C4-2B (cell line): ENCODE data around the gene KRTAP5-6.

Source experiments
- H3K27ac ChIP-seq: fragments of 450-650 bp; 2 replicates; pipeline ENCODE4 v1.5.1; 2017
- ZFX ChIP-seq: fragments of 450-650 bp; IDR thresholded peaks from 2 replicates; pipeline ENCODE4 v1.6.1; 2017
- TF ChIP-seq, protein P1 (sequence below): fragments of 450-650 bp; conservative IDR thresholded peaks from 2 replicates; pipeline ENCODE4 v1.5.1; 2017; ENCODE audit warnings: mild to moderate bottlenecking

Gene KRTAP5-6

DNA sequence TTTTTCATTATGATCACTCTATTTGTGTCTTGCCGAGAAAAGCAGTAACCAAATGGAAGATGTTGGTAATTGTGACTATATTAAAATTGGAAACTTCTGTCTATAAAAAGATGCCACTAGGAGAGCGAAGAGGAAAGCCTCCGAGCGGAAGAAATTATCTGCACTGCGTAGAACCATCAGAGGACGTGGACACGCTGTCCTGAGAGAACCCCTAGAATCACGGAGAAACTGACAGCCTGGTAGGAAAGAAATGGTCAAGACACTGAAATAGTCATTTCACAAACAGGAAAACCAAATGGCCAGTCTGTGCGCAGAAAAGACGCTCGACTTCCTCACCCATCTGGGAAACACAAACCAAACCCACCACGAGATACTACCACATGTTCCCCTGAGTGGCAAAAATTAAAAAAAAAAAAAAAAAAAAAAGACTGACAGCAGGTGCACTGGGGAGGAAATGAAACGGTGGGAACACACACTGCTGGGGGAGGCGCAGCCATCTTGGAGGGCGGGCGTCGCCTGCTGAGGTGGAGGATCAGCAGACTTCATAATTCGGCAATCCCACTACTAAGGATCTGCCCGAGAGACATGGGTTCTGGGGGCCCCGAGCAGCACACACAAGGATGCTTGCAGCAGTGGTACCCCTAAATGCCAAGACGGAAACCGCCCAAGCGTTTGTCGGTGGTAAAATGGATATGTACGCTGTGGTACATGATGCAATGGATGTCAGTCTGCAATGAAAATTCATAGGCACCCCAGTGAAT lies 32.1 kb downstream of the KRTAP5-6 start:
- H3K27ac ChIP-seq = no peak overlapping the region
- no peak for TF ChIP-seq ZFX
- TF ChIP-seq, protein P1, sequence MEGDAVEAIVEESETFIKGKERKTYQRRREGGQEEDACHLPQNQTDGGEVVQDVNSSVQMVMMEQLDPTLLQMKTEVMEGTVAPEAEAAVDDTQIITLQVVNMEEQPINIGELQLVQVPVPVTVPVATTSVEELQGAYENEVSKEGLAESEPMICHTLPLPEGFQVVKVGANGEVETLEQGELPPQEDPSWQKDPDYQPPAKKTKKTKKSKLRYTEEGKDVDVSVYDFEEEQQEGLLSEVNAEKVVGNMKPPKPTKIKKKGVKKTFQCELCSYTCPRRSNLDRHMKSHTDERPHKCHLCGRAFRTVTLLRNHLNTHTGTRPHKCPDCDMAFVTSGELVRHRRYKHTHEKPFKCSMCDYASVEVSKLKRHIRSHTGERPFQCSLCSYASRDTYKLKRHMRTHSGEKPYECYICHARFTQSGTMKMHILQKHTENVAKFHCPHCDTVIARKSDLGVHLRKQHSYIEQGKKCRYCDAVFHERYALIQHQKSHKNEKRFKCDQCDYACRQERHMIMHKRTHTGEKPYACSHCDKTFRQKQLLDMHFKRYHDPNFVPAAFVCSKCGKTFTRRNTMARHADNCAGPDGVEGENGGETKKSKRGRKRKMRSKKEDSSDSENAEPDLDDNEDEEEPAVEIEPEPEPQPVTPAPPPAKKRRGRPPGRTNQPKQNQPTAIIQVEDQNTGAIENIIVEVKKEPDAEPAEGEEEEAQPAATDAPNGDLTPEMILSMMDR = no peak

DNA sequence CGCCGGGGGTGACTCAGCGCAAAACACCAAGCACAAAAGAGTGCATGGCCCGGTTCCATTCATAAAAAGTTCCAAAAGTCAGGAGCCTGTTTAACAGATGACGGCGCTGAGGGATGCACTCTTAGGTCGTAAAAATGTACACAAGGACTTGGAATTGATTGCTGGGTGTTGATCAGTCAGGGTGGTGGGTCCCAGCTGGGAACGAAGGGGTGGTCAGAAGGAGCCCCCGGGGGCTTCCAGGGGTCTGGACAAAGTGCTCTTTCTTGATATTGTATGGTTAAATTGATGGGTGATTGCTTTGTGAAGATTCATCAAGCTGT lies 32.7 kb downstream of the KRTAP5-6 start:
- H3K27ac ChIP-seq = no peak overlapping the region
- no peak for TF ChIP-seq ZFX
- TF ChIP-seq, protein P1 = no peak

DNA sequence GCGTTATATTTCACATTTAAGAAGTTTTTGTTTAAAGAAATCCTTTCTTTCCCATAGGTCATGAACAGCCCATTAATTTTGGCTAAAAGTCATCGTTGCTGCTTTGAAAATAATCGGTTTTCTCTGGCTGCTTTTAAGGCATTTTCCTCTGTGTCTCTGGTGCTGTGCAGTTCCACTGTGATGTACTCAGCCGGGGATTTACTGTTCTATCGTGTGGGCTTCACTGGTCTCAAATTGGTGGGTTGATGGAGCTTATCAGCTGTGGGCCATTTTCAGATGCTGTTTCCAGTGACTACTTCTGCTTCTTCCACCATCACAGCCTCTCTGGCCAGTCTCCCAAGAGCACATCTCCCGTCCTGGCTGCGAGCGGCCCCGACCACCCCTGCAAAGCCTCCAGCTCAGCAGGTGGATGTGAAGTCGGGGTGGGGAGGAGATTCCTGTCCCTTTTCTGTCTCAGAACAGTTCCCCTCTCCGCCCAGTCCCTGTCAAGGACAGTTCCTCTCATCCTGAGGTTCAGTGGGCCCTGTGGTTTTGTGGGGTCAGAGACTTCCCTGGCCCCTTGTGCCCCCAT lies 33.1 kb downstream of the KRTAP5-6 start:
- no peak overlapping the region for H3K27ac ChIP-seq
- no peak for TF ChIP-seq ZFX
- TF ChIP-seq, protein P1 = no peak

DNA sequence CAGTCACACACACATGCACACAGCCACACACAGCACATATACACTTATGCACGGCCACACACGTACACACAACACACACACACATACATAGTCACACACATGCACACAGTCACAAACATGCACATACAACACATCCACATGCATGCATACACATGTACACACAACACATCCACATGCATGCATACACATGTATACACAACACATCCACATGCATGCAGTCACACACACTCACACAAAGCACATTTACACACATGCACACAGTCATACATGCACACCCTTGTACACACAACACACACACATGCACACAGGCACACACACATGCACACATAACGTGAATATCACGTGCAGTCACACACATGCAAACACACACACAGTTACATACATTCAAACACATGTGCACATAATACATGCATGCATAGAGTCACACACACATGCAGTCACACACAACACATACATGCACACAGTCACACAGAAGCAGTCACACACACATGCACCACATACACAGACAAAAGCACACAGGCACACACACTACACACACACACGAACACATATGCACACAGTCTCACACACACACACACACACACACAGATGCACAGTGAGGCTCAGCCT lies 34.6 kb downstream of the KRTAP5-6 start:
- H3K27ac ChIP-seq = no peak overlapping the region
- TF ChIP-seq, protein P1 = no peak
- no peak for TF ChIP-seq ZFX

DNA sequence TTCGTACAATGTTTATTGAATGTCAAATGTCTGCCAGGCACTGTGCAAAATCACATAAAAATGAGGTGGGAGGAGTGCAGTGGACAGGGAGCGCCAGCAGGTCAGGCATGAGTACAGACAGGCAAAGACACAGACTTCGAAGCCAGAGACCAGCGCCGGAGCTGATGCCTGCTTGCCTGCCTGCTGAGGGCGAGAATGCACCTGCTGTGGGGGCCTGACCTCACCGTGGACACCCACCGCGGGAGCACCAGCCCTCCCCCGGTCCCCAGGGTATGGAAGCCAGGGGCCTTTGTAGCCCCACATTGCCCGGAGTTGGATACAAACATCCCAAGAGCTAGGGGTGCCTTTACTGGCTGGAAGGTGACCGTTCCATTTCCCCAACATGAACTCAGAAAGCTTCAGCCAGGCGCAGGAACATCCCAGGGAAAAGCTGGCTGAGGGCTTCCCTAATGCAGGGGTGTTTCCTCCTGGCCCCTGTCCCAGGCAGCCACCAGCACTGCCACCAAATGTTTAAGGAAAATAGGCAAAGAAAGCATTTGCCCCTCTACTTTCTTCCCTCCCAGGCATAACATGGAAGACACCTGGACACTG lies 35.5 kb downstream of the KRTAP5-6 start:
- H3K27ac ChIP-seq = no peak overlapping the region
- TF ChIP-seq, protein P1 = no peak
- no peak for TF ChIP-seq ZFX

DNA sequence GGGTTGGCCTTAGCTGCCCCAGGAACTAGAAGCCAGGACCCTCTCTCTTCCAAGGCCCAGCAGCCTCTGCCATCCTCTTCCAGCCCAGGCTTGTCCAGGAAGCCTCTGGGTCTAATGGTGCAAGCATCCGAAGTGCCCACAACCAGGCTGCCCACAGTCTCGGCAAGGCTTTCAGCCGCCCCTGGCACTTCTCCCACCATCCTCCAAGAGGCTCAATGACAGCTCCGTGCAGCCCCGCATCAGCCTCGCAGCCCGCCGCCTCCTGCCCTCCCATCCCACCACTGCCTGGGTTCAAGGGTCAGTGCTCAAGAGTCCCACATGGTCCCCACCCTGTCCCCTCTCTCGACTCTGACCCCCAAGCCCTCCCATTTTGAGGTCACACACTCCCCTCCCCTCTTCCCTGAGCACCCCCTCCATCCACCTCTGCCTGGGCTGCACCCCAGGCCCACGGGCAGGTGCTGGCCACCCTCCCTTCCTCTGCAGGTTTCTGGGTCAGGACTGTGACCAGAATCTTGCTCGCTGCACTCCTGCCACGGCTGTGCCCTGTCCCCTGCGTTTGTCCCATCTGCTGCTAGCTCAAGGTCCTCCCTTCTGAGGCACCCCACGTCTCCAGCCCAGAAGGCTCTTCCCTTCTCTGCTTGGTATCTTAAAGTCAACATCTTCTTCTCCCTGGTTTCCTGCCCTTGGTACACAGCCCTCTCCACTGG lies 36.2 kb downstream of the KRTAP5-6 start:
- H3K27ac ChIP-seq = no peak overlapping the region
- TF ChIP-seq, protein P1 = no peak
- TF ChIP-seq ZFX = no peak
